ENCODE measurements around the gene CBFA2T3. TPM values are rescaled to one million over a fixed set of nuclear protein-coding genes. Genes with fewer than 3 reads are reported as not detected.

Gene CBFA2T3
- total and polyA plus RNA-seq, 2 of the 13 experiments (the other 11 are each of a cell fraction or from before 2014, with no cell fraction given): 0.05 TPM; not detected in 1

DNA sequence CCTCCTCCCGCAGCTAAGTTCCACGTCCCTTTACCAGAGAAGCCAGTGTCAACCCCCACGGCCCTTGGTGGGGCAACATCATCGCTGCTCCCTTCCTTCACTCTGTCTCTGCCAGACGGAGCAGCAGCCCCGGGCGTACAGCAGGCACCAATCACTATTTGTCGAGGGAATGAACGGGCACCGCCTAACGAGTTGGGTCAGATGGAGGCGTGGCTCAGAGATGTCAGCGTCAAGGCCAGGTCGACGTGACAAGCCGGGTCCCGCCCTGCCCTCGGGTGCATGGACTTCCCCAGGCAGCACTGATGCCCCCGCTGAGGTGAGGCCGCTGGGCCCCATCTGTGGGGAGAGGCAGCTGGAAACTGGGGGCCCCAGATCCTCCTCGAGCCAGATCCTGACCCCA lies 50.0 kb downstream of the CBFA2T3 start (continued):
- TF ChIP-seq NR2F6 (IDR thresholded peaks at IDR 0.05) (no peak), NR2F6 (CRISPR knock-in tag; IDR thresholded peaks at IDR 0.05) (peak; percentile 29; the same call in 1 of the 2 replicates), ZNF260 (CRISPR knock-in tag; IDR thresholded peaks at IDR 0.05; ENCODE audit: borderline replicate concordance, low read depth) (no peak), GLI4 (CRISPR knock-in tag; IDR thresholded peaks at IDR 0.05; ENCODE audit: borderline replicate concordance) (no peak), BCL6 (CRISPR knock-in tag; IDR thresholded peaks at IDR 0.05) (0 out of 2 replicates have a peak, but pooled peaks have one; percentile 14), PLRG1 (conservative IDR thresholded peaks at IDR 0.05) (no peak), POLR2AphosphoS2 (IDR thresholded peaks at IDR 0.05; ENCODE audit: low read depth, low read length) (no peak), HNF4A (CRISPR knock-in tag; IDR thresholded peaks at IDR 0.05) (peak; percentile 8; the same call in 1 of the 2 replicates), ZNF607 (CRISPR knock-in tag; IDR thresholded peaks at IDR 0.05; ENCODE audit: borderline replicate concordance) (no peak), ZNF441 (CRISPR knock-in tag; IDR thresholded peaks at IDR 0.05; ENCODE audit: borderline replicate concordance) (no peak), FOXK2 (IDR thresholded peaks at IDR 0.05) (no peak), ZNF253 (CRISPR knock-in tag; IDR thresholded peaks at IDR 0.05; ENCODE audit: borderline replicate concordance) (no peak), U2AF2 (IDR thresholded peaks at IDR 0.05; ENCODE audit: low read depth, low read length) (no peak), FOXM1 (CRISPR knock-in tag; IDR thresholded peaks at IDR 0.05) (no peak), HOXA3 (CRISPR knock-in tag; IDR thresholded peaks at IDR 0.05) (0 out of 2 replicates have a peak, but pooled peaks have one; percentile 27), MXD3 (CRISPR knock-in tag; IDR thresholded peaks at IDR 0.05) (no peak), RARA (CRISPR knock-in tag; IDR thresholded peaks at IDR 0.05) (peak; percentile 44; the same call in 1 of the 2 replicates), ZSCAN22 (CRISPR knock-in tag; IDR thresholded peaks at IDR 0.05) (no peak), CHD2 (IDR thresholded peaks at IDR 0.05; ENCODE audit: low read depth, low read length) (no peak), ZBED4 (CRISPR knock-in tag; IDR thresholded peaks at IDR 0.05; ENCODE audit: borderline replicate concordance) (no peak), ZNF34 (CRISPR knock-in tag; IDR thresholded peaks at IDR 0.05; ENCODE audit: borderline replicate concordance) (no peak), ZNF225 (CRISPR knock-in tag; IDR thresholded peaks at IDR 0.05) (no peak)
- TF ChIP-seq, protein P1, sequence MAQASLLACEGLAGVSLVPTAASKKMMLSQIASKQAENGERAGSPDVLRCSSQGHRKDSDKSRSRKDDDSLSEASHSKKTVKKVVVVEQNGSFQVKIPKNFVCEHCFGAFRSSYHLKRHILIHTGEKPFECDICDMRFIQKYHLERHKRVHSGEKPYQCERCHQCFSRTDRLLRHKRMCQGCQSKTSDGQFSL (CRISPR knock-in tag; IDR thresholded peaks at IDR 0.05): no peak
- TF ChIP-seq, protein P2, sequence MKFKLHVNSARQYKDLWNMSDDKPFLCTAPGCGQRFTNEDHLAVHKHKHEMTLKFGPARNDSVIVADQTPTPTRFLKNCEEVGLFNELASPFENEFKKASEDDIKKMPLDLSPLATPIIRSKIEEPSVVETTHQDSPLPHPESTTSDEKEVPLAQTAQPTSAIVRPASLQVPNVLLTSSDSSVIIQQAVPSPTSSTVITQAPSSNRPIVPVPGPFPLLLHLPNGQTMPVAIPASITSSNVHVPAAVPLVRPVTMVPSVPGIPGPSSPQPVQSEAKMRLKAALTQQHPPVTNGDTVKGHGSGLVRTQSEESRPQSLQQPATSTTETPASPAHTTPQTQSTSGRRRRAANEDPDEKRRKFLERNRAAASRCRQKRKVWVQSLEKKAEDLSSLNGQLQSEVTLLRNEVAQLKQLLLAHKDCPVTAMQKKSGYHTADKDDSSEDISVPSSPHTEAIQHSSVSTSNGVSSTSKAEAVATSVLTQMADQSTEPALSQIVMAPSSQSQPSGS (CRISPR knock-in tag; IDR thresholded peaks at IDR 0.05): no peak

Data from HepG2 (cell line).